HG03342 (cell line): ENCODE measurements around the gene PARD3.
"Not testable (repeated sequence)": the region's sequence is repeated elsewhere in the genome, so short reads cannot be mapped to it uniquely, and the experiment has no call there.

Source experiments
- ATAC-seq: cut with Tn5 transposase; IDR thresholded peaks from one replicate; pipeline ENCODE4 v1.9.1; 2021; ENCODE audit warnings: mild to moderate bottlenecking, moderate library complexity; ENCODE audit not compliant: unreplicated experiment

Gene PARD3

GRCh38 chr10:34094961-34095360 lies 720.1 kb downstream of the PARD3 start:
- ATAC-seq = no peak

GRCh38 chr10:34094146-34094696 lies 720.9 kb downstream of the PARD3 start:
- no peak for ATAC-seq

GRCh38 chr10:34092891-34093290 lies 722.2 kb downstream of the PARD3 start:
- no peak for ATAC-seq

- no peak for ATAC-seq
Measured at GRCh38 chr10:34091635-34092195, 723.4 kb downstream of the PARD3 start.

- no peak for ATAC-seq
Measured at GRCh38 chr10:34089253-34089652, 725.8 kb downstream of the PARD3 start.

- ATAC-seq = no peak
Measured at GRCh38 chr10:34088208-34088794, 726.8 kb downstream of the PARD3 start.

- no peak for ATAC-seq
Measured at GRCh38 chr10:34087095-34087418, 728.0 kb downstream of the PARD3 start.

- no peak for ATAC-seq
Measured at GRCh38 chr10:34083567-34083966, 731.5 kb downstream of the PARD3 start.

- no peak for ATAC-seq
Measured at GRCh38 chr10:34081948-34082347, 733.1 kb downstream of the PARD3 start.

GRCh38 chr10:34081347-34081743 lies 733.8 kb downstream of the PARD3 start:
- no peak for ATAC-seq

- ATAC-seq = no peak
Measured at GRCh38 chr10:34080485-34081346, 734.4 kb downstream of the PARD3 start.

GRCh38 chr10:34079702-34080484 lies 735.2 kb downstream of the PARD3 start:
- ATAC-seq = no peak

GRCh38 chr10:34078745-34079470 lies 736.2 kb downstream of the PARD3 start:
- ATAC-seq = no peak

GRCh38 chr10:34078017-34078744 lies 736.9 kb downstream of the PARD3 start:
- ATAC-seq = no peak

- ATAC-seq = no peak
Measured at GRCh38 chr10:34076443-34076842, 738.7 kb downstream of the PARD3 start.

GRCh38 chr10:34075254-34075926 lies 739.7 kb downstream of the PARD3 start:
- no peak for ATAC-seq

- no peak for ATAC-seq
Measured at GRCh38 chr10:34074051-34074450, 741.0 kb downstream of the PARD3 start.

GRCh38 chr10:34067741-34068140 lies 747.4 kb downstream of the PARD3 start:
- ATAC-seq = not testable (repeated sequence)

GRCh38 chr10:34063592-34063991 lies 751.5 kb downstream of the PARD3 start:
- no peak for ATAC-seq
